C4-2B (cell line): Measurements from ENCODE around the gene TMEM135.

Source experiments
- CTCF ChIP-seq: fragments of 450-650 bp; conservative IDR thresholded peaks from 2 replicates; pipeline ENCODE4 v1.5.1; 2017; ENCODE audit warnings: mild to moderate bottlenecking
- ZFX ChIP-seq: fragments of 450-650 bp; IDR thresholded peaks from 2 replicates; pipeline ENCODE4 v1.6.1; 2017

GRCh38 chr11:87296627-87297026, 258.9 kb downstream of the TMEM135 start:
- no peak for TF ChIP-seq CTCF
- no peak for TF ChIP-seq ZFX
